ENCODE measurements around the gene DNM3.

DNA sequence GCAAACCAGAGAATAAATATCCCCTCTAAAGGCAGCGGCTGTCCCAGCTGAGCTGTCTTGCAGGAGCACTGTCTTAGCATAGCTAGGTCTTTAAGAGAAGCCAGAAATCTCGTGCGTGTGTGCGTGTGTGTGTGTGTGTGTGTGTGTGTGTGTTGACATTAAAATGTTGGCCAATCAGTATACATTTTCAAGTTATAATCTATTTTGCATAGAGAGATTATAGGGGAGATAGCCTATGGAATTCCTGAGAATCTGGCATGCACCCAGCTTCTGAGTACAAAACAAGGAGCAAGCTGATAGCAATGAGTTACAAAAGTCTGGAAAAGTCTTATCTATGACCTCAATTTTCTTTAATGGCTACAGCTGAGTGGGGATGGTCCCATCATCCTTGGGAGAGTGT, 42.1 kb upstream of the DNM3 start:
- no peak for TF ChIP-seq SIN3A (IDR thresholded peaks at IDR 0.05; ENCODE audit: low read depth, low read length)
- no peak for TF ChIP-seq ZNF274 (IDR thresholded peaks at IDR 0.05; ENCODE audit: insufficient read depth, insufficient read length)
- TF ChIP-seq TAF1 (IDR thresholded peaks at IDR 0.05; ENCODE audit: borderline replicate concordance, low read depth, low read length): no peak
- TF ChIP-seq ESRRA (IDR thresholded peaks at IDR 0.05; ENCODE audit: low read length): no peak

Data from GM12878 (cell line).